GM18858 (cell line): ENCODE data around the gene CPNE9.
"Not testable (repeated sequence)": the region's sequence is repeated elsewhere in the genome, so short reads cannot be mapped to it uniquely, and the experiment has no call there.

Experiments
- ATAC-seq: cut with Tn5 transposase; IDR thresholded peaks from one replicate; pipeline ENCODE4 v1.9.1; 2021; ENCODE audit not compliant: unreplicated experiment

The CPNE9 gene

DNA sequence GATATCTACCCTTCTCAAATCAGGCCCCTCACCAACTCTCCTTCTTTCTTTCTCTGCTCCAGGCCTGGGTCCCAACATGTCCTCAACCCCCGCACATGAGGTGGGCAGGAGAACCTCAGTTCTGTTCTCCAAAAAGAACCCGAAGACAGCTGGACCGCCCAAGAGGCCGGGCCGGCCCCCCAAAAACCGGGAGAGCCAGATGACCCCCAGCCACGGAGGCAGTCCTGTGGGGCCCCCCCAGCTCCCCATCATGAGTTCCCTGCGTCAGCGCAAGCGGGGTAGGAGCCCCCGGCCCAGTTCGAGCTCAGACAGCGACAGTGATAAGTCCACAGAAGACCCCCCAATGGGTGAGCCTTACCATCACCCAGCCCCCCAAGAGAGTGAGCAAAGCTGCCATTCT, 40.5 kb downstream of the CPNE9 start:
- ATAC-seq: no peak

DNA sequence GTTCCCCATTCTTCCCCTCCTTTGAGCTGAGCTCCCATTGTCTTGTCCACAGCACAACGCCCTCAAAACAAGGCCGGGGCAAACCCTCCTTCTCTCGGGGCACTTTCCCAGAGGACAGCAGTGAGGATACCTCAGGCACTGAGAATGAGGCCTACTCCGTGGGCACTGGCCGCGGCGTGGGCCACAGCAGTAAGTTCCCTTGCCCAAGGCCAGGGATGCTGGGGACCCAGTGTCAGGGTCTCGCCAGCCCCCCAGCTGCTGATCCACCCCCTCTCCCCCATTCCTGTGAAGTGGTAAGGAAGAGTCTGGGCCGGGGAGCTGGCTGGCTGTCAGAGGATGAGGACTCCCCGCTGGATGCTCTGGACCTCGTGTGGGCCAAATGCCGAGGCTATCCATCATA, 41.9 kb downstream of the CPNE9 start:
- ATAC-seq: no peak

DNA sequence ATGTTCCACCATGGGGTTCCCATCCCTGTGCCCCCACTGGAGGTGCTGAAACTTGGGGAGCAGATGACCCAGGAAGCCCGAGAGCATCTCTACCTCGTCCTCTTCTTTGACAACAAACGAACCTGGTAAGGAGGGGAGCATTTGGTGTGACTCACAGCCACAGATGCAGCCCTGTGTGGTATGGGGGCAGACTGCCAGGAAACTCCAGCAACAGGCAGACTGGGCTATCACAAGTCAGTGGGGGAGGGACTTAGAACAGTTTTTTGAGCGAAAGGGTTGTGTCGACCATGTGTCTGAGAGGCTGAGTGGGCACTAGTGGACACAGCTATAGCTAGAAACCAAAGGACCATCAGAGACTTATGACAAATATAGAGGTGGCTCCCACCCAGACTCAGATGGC, 42.7 kb downstream of the CPNE9 start:
- ATAC-seq: no peak

- ATAC-seq: no peak
Observed at GRCh38 chr3:9747267-9747666, 43.6 kb downstream of the CPNE9 start.

DNA sequence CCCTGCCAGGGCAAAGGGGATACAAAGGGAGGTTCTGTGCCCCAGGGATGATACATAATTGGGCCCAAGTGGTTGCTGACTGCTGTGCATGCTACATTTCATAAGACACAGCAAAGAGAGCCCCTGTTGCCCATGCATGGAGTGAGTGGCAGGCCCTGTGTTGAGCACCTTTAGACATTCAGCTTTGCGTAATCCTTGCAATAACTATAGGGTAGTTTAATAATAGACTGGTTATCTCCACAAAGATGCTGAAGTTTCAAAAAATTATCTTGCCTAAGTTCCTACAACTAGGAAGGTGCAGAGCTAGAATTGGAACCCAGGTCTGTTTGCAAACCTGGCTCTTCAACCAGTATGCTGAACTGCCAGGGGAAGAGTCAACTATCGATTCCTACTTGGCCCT, 44.4 kb downstream of the CPNE9 start:
- ATAC-seq: no peak

DNA sequence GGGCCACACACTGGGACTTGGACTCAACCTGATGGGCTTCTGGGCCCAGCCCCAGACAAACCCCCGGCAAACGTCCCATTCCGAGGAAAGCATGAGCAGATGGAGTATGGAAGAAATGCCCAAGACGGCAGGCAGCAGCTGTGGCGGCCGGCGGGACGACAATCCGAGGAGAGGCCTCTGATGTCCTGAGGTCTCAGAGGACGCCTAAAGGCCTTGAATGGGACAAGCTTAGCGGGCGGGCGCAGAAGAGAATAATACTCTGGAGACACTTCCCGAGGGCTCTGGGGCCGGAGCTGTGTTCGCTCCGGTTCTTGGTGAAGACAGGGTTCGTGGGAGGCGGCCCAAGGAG, 45.6 kb downstream of the CPNE9 start:
- ATAC-seq: peak; percentile 1

- ATAC-seq: peak; percentile 78
Observed at GRCh38 chr3:9749645-9750555, 46.3 kb downstream of the CPNE9 start, which contains the start of gene OGG1. Gene OGG1, plus strand, starts transcription at chr3:9749952. Its CDS starts 335 bp downstream, at chr3:9750287.

DNA sequence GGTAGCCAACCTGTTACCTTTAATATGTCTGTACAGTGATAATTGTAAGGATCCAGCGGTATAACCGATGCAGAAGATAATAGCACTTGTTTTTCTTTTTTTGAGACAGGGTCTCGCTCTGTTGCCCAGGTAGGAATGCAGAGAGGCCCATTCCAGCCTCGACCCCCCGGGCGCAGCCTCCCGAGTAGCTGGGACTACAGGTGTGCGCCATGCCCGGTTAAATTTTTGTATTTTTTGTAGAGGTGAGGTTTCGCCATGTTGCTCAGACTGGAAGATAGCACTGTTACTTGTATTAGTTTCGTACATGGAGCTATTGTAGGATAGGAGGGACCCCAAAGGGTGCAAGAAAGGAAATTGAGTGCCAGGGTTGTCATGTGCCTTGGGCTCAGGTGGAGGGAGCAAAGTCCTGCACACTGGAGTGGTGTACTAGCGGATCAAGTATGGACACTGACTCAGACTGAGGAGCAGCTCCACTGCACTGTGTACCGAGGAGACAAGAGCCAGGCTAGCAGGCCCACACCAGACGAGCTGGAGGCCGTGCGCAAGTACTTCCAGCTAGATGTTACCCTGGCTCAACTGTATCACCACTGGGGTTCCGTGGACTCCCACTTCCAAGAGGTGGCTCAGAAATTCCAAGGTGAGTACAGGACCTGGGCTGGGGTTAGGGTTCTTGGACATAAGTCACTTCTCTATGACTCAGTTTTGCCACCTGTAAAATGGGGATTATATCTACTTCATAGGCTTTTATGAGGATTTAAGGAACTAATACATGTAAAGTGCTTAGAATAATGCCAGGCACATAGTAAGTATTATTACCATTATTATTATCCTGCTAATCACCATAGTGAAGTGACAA, 47.2 kb downstream of the CPNE9 start:
- no peak for ATAC-seq

DNA sequence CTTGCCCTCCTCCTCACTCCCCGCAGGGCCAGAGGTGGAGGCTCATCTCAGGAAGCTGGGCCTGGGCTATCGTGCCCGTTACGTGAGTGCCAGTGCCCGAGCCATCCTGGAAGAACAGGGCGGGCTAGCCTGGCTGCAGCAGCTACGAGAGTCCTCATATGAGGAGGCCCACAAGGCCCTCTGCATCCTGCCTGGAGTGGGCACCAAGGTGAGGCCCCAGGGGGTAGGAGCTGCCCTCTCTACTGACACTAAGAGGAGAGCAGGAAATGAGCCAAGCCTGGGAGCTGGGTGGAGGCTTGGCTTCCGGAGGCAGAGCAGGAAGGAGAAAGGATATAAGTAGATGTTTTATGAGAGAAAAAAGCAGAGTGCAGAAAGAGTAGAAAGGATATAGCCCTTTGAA, 51.0 kb downstream of the CPNE9 start:
- no peak for ATAC-seq

GRCh38 chr3:9757427-9757826, 53.8 kb downstream of the CPNE9 start:
- ATAC-seq: no peak

DNA sequence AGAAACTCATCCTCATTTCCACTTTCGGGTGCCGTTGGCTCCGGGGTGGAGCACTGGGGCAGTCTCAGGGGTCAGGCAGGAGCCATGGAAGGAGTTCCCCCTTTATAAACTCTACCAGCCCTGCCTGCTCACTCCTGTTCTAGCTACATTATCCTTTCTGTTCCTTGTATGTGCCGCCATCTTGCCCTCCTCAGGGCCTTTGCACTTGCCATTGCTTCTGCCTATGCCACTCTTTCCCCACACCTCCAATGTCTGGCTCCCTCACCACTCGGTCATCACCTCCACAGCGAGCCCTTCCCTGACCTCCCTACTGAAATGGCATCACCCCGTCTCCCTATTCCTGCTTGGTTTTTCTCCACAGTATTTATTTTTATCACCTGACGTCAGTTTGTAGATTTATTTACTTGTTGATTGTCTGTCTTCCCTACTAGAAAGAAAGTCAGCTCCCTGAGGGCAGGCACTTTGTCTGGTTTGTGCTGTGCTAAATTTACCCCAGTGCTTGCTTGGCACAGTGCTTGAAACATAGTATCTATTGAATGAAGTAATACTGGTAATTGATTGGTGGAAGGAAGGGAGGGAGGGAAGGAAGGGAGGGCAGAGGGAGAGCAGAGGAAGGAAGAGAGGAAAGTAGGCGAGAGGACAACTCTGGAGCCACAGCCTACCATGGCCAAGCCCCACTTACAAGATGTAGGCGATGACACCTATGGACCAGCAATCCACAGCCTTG, 57.3 kb downstream of the CPNE9 start:
- no peak for ATAC-seq

GRCh38 chr3:9761919-9762318, 58.3 kb downstream of the CPNE9 start:
- no peak for ATAC-seq

DNA sequence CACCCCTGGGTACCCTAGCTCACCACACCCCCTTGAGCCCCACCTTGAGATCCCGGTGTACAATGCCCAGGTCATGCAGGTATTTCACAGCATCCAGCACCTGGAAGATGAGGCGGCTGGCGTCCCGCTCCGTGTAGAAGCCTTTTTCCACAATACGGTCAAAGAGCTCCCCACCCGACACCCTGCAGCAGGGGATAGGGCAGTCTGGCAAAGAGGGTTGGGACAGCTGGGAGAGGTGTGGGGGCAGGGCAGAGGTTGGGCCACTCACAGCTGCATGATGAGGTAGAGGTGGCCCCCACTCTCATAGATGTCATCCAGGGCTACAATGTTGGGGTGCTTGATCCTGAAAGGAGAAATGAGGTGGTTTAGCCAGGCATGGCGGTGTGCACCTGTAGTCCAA, 59.2 kb downstream of the CPNE9 start:
- no peak for ATAC-seq

DNA sequence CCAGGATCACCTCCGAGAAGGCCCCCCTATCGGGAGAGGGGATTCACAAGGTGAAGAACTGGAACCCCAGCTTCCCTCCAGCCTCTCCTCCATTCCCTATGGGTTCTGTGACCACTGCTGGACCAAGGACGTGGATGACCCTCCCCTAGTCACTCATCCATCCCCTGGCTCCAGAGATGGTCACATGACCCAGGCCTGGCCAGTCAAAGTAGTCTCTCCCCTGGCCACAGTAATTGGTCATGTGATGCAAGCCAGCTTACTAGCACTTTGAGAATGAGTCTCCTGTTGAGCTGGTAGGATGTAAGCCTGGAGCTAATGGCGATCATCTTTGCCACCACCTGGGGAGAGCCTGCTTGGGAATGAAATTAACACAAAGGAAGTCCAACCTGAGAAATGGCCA, 62.2 kb downstream of the CPNE9 start:
- no peak for ATAC-seq

GRCh38 chr3:9767418-9767817, 63.8 kb downstream of the CPNE9 start:
- no peak for ATAC-seq

GRCh38 chr3:9768141-9768775, 64.6 kb downstream of the CPNE9 start:
- no peak for ATAC-seq

- ATAC-seq: no peak
Observed at GRCh38 chr3:9769012-9769411, 65.4 kb downstream of the CPNE9 start.

GRCh38 chr3:9769426-9770275, 66.0 kb downstream of the CPNE9 start, which contains the start of gene CAMK1:
Gene CAMK1, minus strand, starts transcription at chr3:9769947. Its CDS starts 2,198 bp downstream, at chr3:9767749.
- no peak for ATAC-seq

DNA sequence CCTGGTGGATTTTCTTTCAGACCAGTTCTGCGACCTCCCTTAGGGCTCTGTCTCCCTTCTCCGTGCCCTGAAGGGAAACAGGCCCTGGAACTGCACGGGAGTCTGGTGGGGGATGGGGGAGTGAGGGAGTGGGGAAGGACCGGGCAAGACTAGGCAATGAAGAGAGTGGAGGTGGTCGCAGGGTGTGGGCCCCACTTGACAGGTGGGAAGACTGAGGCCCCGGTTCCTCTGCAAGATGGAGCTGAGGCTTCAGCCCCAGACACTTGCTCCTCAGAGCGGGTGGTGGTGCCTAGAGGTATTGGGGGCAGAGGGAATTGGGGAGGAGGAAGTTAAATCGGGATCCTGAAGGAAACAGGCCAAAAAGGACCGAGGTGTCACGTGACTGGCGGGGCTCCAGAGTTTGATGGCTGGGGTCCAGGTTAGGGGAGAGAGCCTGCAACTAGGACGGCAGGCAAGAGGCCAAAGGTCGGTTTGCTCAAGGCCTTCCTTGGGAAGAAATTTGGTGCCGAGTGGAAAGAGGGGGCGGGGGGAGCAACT, 66.7 kb downstream of the CPNE9 start:
- ATAC-seq: no peak

GRCh38 chr3:9771007-9771406, 67.4 kb downstream of the CPNE9 start:
- not testable (repeated sequence) for ATAC-seq
